ENCODE results near the gene MYT1. TPM values are rescaled to one million over a fixed set of nuclear protein-coding genes. Genes with fewer than 3 reads are reported as not detected.

MYT1 gene
- total and polyA plus RNA-seq, 2 of the 8 experiments (the other 6 are each of a cell fraction or from before 2014, with no cell fraction given) = 0.63 to 2.0 TPM

- no peak overlapping the region for H4K8ac ChIP-seq (ENCODE audit: extremely low read depth, insufficient read depth, low read length)
- no peak overlapping the region for H3K9ac ChIP-seq (replicated peaks in 1 of 4; ENCODE audit: extremely low read depth in 1 of 4, low read depth in 3 of 4, low read length in 3 of 4)
- H2BK12ac ChIP-seq (ENCODE audit: low read depth, low read length) = peak overlapping the region; percentile 84; the same call in 1 of the 2 replicates
- no peak overlapping the region for H2AK5ac ChIP-seq (ENCODE audit: low read depth, low read length)
- no peak overlapping the region for H3K4me3 ChIP-seq (ENCODE audit: extremely low read depth in 1 of 4, insufficient read depth in 2 of 4, low read depth in 3 of 4, low read length in 4 of 4)
- TF ChIP-seq HDAC2 (IDR thresholded peaks at IDR 0.05; ENCODE audit: borderline replicate concordance in 1 of 2, low read depth in 2 of 2, low read length in 2 of 2) (no peak), MAFK (IDR thresholded peaks at IDR 0.05; ENCODE audit: low read depth, low read length) (no peak), JUND (IDR thresholded peaks at IDR 0.05; ENCODE audit: low read length) (no peak), CTBP2 (IDR thresholded peaks at IDR 0.05; ENCODE audit: borderline replicate concordance, insufficient read depth, insufficient read length, low read length) (no peak)
- H3K27ac ChIP-seq (ENCODE audit: low read depth, low read length) = no peak overlapping the region
- FAIRE-seq (no peak), DNase-seq (ENCODE audit: low read depth in 1 of 2, low spot score in 2 of 2) (no peak)
- no peaks in the 10 kb centered on the region for H3K9me3 ChIP-seq (ENCODE audit: insufficient read depth in 2 of 2, low read depth in 1 of 2, low read length in 1 of 2)
- no peak overlapping the region for H2AFZ ChIP-seq (ENCODE audit: low read length)
- CTCF ChIA-PET (ENCODE audit: partially characterized antibody) = no interaction called here
- H2BK5ac ChIP-seq (ENCODE audit: low read depth, low read length) = no peak overlapping the region
- WGBS, 2 experiments (ENCODE audit: extremely low coverage in 1 of 2, insufficient coverage in 1 of 2, insufficient read length in 1 of 2, insufficient replicate concordance in 2 of 2, low coverage in 1 of 2, low lambda C conversion rate in 2 of 2, missing lambda C conversion rate in 1 of 2) = 84% methylated on average over 7 of the region's 9 CpGs; no CpG with 5 or more reads in 1 of the 2 experiments
- H3K79me2 ChIP-seq (ENCODE audit: control insufficient read depth in 1 of 2, insufficient read depth in 2 of 2, low read length in 2 of 2) = no peaks in the 10 kb centered on the region
- H2BK15ac ChIP-seq (ENCODE audit: low read length) = 0 out of 2 replicates have a peak overlapping the region, but pooled peaks have one; percentile 72
- H3K18ac ChIP-seq (ENCODE audit: extremely low read depth, low read length) = no peak overlapping the region
- H3K4me1 ChIP-seq (replicated peaks in 1 of 4; ENCODE audit: control insufficient read depth in 3 of 4, insufficient read depth in 4 of 4, low read length in 3 of 4) = peaks cover 6 to 29% (median 18%) of the 10 kb centered on the region in 4 experiments
- H3K79me1 ChIP-seq (ENCODE audit: low read depth, low read length) = no peaks in the 10 kb centered on the region
- H4K91ac ChIP-seq (replicated peaks; ENCODE audit: insufficient read length, low read length) = peak overlapping the region; percentile 42
- H3K23me2 ChIP-seq (ENCODE audit: low read depth, low read length) = peaks cover 2% of the 10 kb centered on the region; the same call in 1 of the 2 replicates
- H4K5ac ChIP-seq (ENCODE audit: insufficient read length, low read depth, low read length) = no peak overlapping the region
- POLR2A ChIA-PET (ENCODE audit: partially characterized antibody) = no interaction called here
- no peak overlapping the region for H3K4ac ChIP-seq (replicated peaks; ENCODE audit: insufficient read length, low read depth, low read length)
- H2BK120ac ChIP-seq (replicated peaks; ENCODE audit: low read depth, low read length) = no peak overlapping the region
- no peak overlapping the region for H3K23ac ChIP-seq (ENCODE audit: insufficient read length)
- H3K4me2 ChIP-seq (ENCODE audit: insufficient read depth in 1 of 2, low read depth in 2 of 2, low read length in 2 of 2) = no peak overlapping the region
- peaks cover 0 to 3% of the 10 kb centered on the region in 2 experiments for H4K20me1 ChIP-seq (replicated peaks in 1 of 2; ENCODE audit: control insufficient read depth in 1 of 2, insufficient read depth in 2 of 2, low read length in 2 of 2)
- no peak overlapping the region for H3K14ac ChIP-seq (ENCODE audit: insufficient read length)
- H2BK20ac ChIP-seq (ENCODE audit: low read length) = no peak overlapping the region; the same call in 1 of the 2 replicates
- H3K36me3 ChIP-seq (ENCODE audit: control insufficient read depth in 2 of 4, insufficient read depth in 4 of 4, low read length in 3 of 4) = no peaks in the 10 kb centered on the region
- peaks cover 4 to 11% (median 10%) of the 10 kb centered on the region in 4 experiments; a peak in 6 of 7 replicates for H3K27me3 ChIP-seq (replicated peaks in 1 of 4; ENCODE audit: control insufficient read depth in 3 of 4, extremely low read depth in 1 of 4, insufficient read depth in 3 of 4, low read length in 3 of 4)
- no peak overlapping the region for H3K56ac ChIP-seq (replicated peaks; ENCODE audit: insufficient read length, low read depth, low read length)
These were observed 5.6 kb upstream of the MYT1 start for GRCh38 chr20:64158346-64159285.

Measured in H1 (cell line).